ENCODE data around the gene ARF6. TPM values are rescaled to one million over a fixed set of nuclear protein-coding genes. Genes with fewer than 3 reads are reported as not detected.
"Not testable (repeated sequence)": the region's sequence is repeated elsewhere in the genome, so short reads cannot be mapped to it uniquely, and the experiment has no call there.

The ARF6 gene
- total RNA-seq, 1 experiment from 2014 or later, result 86.4 TPM

DNA sequence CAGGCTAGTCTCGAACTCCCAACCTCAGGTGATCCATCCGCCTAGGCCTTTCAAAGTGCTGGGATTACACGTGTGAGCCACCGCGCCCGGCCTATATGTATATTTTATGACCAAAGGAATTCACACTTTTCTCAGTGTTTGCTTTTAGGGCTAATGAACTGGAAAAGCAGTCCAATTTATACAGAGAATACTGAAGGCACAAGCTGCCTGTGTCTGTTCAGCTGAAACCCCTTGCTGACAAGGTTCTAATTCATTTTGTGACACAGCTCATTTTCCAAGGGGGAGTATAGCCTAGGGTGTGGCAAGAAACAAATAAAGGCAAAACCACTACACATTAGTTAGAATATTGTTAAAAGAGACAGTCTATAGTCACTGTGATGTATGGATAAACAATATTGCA is 22.0 kb upstream of the ARF6 start:
- no TSS peak for BruUV-seq (replicated peaks)
- ChIA-PET POLR2A (ENCODE audit: unreplicated experiment) (interaction anchor here (0.6 kb wide), 1 partner anchor 130 kb away, joined by 5 read pairs; no protein-coding TSS in a partner anchor), CTCF (interaction anchor here (0.6 kb wide), 1 partner anchor 9 kb away, joined by 4 read pairs; no protein-coding TSS in a partner anchor)
- no peaks in the 10 kb centered on the region for H3F3A ChIP-seq (ENCODE audit: low read length, unreplicated experiment)
- no peak overlapping the region for H3K4me2 ChIP-seq (ENCODE audit: low read length)
- no peaks in the 10 kb centered on the region for H3K9me3 ChIP-seq (ENCODE audit: low read length)
- H3K36me3 ChIP-seq (ENCODE audit: low read depth, low read length), result no peaks in the 10 kb centered on the region
- H3K9ac ChIP-seq (ENCODE audit: low read length), result no peak overlapping the region
- no peak overlapping the region for H3K27ac ChIP-seq (ENCODE audit: low read length)
- no peak overlapping the region for H3K4me3 ChIP-seq (ENCODE audit: low read length)
- peaks cover 18% of the 10 kb centered on the region for H3K4me1 ChIP-seq (ENCODE audit: insufficient read depth, low read length)
- H3K9me2 ChIP-seq (replicated peaks; ENCODE audit: low read length), result no peaks in the 10 kb centered on the region
- no peaks in the 10 kb centered on the region for H4K20me1 ChIP-seq (ENCODE audit: low read length)
- TF ChIP-seq, protein P1, sequence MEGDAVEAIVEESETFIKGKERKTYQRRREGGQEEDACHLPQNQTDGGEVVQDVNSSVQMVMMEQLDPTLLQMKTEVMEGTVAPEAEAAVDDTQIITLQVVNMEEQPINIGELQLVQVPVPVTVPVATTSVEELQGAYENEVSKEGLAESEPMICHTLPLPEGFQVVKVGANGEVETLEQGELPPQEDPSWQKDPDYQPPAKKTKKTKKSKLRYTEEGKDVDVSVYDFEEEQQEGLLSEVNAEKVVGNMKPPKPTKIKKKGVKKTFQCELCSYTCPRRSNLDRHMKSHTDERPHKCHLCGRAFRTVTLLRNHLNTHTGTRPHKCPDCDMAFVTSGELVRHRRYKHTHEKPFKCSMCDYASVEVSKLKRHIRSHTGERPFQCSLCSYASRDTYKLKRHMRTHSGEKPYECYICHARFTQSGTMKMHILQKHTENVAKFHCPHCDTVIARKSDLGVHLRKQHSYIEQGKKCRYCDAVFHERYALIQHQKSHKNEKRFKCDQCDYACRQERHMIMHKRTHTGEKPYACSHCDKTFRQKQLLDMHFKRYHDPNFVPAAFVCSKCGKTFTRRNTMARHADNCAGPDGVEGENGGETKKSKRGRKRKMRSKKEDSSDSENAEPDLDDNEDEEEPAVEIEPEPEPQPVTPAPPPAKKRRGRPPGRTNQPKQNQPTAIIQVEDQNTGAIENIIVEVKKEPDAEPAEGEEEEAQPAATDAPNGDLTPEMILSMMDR (conservative IDR thresholded peaks at IDR 0.05; ENCODE audit: low read depth, low read length), result no peak
- no peaks in the 10 kb centered on the region for H3K27me3 ChIP-seq (ENCODE audit: low read length)
- intact Hi-C loops (cut with micrococcal nuclease), result no loop called here
- no peak overlapping the region for H2AFZ ChIP-seq (ENCODE audit: low read length)
- ATAC-seq (no peak), DNase-seq (no peak)
- H3K79me2 ChIP-seq (ENCODE audit: low read length), result no peaks in the 10 kb centered on the region; the same call in 1 of the 2 replicates

DNA sequence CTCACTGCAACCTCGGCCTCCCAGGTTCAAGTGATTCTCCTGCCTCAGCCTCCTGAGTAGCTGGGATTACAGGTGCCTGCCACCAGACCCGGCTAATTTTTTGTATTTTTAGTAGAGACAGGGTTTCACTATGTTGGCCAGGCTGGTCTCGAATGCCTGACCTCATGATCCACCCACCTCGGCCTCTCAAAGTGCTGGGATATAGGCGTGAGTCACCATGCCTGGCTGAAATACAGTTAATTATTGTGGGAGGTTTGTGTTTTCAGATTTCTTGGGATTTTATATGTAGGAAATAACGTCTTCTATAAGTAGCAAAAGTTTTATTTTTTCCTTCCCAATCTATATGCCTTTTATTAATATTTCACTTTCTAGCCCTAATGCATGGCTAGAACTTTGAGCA is 19.3 kb upstream of the ARF6 start:
- ATAC-seq; H3K4me2 ChIP-seq (ENCODE audit: low read length); CTCF ChIA-PET; POLR2A ChIA-PET (ENCODE audit: unreplicated experiment); H4K20me1 ChIP-seq (ENCODE audit: low read length); H3K79me2 ChIP-seq (ENCODE audit: low read length); H3K4me3 ChIP-seq (ENCODE audit: low read length); DNase-seq; H3K27me3 ChIP-seq (ENCODE audit: low read length); H3F3A ChIP-seq (ENCODE audit: low read length, unreplicated experiment); H2AFZ ChIP-seq (ENCODE audit: low read length); H3K36me3 ChIP-seq (ENCODE audit: low read depth, low read length); H3K9me3 ChIP-seq (ENCODE audit: low read length); BruUV-seq (replicated peaks); H3K27ac ChIP-seq (ENCODE audit: low read length); H3K9me2 ChIP-seq (replicated peaks; ENCODE audit: low read length); H3K9ac ChIP-seq (ENCODE audit: low read length); intact Hi-C loops (cut with micrococcal nuclease): not testable (repeated sequence)
- H3K4me1 ChIP-seq (ENCODE audit: insufficient read depth, low read length), result peaks cover 11% of the 10 kb centered on the region

DNA sequence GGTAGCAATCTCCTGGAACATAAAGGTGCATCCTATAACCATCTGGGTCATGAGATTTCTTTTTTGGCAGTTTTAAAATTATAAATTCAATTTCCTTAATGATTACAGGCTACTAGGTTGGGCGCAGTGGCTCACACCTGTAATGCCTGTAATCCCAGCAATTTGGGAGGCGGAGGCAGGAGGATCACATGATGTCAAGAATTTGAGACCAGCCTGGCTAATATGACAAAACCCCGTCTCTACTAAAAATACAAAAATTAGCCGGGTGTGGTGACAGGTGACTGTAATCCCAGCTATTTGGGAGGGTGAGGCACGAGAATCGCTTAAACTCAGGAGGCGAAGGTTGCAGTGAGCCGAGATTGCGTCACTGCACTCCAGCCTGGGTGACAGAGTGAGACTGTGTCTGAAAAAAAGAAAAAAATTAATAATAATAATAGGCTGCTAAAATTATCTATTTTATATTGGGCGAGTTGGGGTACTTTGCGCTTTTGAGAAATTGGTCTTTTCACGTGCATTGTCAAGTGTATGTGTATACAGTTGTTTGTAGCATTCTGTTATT is 17.2 kb upstream of the ARF6 start:
- ATAC-seq (no peak), DNase-seq (no peak)
- Histone ChIP-seq H3K9me2 (replicated peaks; ENCODE audit: low read length) (no peaks in the 10 kb centered on the region), H3K27me3 (ENCODE audit: low read length) (no peaks in the 10 kb centered on the region), H3K4me3 (ENCODE audit: low read length) (no peak overlapping the region), H3K79me2 (ENCODE audit: low read length) (no peaks in the 10 kb centered on the region), H2AFZ (ENCODE audit: low read length) (no peak overlapping the region), H3K27ac (ENCODE audit: low read length) (no peak overlapping the region), H4K20me1 (ENCODE audit: low read length) (no peaks in the 10 kb centered on the region), H3F3A (ENCODE audit: low read length, unreplicated experiment) (no peaks in the 10 kb centered on the region), H3K4me2 (ENCODE audit: low read length) (no peak overlapping the region), H3K4me1 (ENCODE audit: insufficient read depth, low read length) (no peaks in the 10 kb centered on the region), H3K36me3 (ENCODE audit: low read depth, low read length) (no peaks in the 10 kb centered on the region), H3K9ac (ENCODE audit: low read length) (no peak overlapping the region), H3K9me3 (ENCODE audit: low read length) (no peaks in the 10 kb centered on the region)
- ChIA-PET POLR2A (ENCODE audit: unreplicated experiment) (interaction anchor here (0.6 kb wide), 1 partner anchor 137 kb away, joined by 4 read pairs; no protein-coding TSS in a partner anchor), CTCF (interaction anchor here (0.8 kb wide), 1 partner anchor 345 kb away, joined by 3 read pairs; no protein-coding TSS in a partner anchor)
- no TSS peak for BruUV-seq (replicated peaks)
- TF ChIP-seq, protein P1 (conservative IDR thresholded peaks at IDR 0.05; ENCODE audit: low read depth, low read length), result no peak
- TF ChIP-seq EZH2phosphoT487 (IDR thresholded peaks at IDR 0.05; ENCODE audit: borderline replicate concordance, low read length) (no peak), EZH2 (IDR thresholded peaks at IDR 0.05; ENCODE audit: low read length, unreplicated experiment) (no peak)
- intact Hi-C loops (cut with micrococcal nuclease), result no loop called here
